ENCODE results near the gene TFCP2L1. TPM values are rescaled to one million over a fixed set of nuclear protein-coding genes. Genes with fewer than 3 reads are reported as not detected.

The TFCP2L1 gene
- total and polyA plus RNA-seq, 2 experiments from 2014 or later, result 0.94 to 6.4 TPM

DNA sequence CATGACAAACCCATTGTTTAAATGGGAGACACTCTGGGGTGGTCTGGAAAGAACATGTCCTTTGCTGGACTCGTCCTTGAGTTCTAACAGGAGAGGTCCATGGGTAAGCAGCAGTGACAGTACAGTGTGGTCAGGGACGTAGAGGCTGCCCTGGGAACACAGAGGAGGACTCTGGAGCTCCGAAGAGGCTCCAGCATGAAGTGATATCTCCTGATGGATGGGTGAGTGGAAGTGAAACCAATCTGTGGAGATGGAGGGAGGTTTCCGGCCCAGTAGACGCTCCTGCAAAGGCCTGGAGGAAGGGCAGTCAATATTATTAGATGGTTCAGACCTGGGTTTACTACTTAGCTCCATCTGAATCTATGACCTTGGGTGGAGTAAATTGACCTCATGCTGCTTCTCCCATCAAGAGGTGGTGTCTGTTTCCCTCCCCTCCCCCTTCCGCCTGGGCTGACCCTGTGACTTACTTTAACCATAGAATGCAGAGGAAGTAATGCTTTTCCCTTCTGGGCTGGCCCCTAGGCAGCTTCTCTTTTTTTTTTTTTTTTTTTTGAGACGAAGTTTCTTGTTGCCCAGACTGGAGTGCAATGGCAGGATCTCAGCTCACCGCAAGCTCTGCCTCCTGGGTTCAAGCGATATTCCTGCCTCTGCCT is 2.3 kb upstream of the TFCP2L1 start (continued):
- TF ChIP-seq, protein P1, sequence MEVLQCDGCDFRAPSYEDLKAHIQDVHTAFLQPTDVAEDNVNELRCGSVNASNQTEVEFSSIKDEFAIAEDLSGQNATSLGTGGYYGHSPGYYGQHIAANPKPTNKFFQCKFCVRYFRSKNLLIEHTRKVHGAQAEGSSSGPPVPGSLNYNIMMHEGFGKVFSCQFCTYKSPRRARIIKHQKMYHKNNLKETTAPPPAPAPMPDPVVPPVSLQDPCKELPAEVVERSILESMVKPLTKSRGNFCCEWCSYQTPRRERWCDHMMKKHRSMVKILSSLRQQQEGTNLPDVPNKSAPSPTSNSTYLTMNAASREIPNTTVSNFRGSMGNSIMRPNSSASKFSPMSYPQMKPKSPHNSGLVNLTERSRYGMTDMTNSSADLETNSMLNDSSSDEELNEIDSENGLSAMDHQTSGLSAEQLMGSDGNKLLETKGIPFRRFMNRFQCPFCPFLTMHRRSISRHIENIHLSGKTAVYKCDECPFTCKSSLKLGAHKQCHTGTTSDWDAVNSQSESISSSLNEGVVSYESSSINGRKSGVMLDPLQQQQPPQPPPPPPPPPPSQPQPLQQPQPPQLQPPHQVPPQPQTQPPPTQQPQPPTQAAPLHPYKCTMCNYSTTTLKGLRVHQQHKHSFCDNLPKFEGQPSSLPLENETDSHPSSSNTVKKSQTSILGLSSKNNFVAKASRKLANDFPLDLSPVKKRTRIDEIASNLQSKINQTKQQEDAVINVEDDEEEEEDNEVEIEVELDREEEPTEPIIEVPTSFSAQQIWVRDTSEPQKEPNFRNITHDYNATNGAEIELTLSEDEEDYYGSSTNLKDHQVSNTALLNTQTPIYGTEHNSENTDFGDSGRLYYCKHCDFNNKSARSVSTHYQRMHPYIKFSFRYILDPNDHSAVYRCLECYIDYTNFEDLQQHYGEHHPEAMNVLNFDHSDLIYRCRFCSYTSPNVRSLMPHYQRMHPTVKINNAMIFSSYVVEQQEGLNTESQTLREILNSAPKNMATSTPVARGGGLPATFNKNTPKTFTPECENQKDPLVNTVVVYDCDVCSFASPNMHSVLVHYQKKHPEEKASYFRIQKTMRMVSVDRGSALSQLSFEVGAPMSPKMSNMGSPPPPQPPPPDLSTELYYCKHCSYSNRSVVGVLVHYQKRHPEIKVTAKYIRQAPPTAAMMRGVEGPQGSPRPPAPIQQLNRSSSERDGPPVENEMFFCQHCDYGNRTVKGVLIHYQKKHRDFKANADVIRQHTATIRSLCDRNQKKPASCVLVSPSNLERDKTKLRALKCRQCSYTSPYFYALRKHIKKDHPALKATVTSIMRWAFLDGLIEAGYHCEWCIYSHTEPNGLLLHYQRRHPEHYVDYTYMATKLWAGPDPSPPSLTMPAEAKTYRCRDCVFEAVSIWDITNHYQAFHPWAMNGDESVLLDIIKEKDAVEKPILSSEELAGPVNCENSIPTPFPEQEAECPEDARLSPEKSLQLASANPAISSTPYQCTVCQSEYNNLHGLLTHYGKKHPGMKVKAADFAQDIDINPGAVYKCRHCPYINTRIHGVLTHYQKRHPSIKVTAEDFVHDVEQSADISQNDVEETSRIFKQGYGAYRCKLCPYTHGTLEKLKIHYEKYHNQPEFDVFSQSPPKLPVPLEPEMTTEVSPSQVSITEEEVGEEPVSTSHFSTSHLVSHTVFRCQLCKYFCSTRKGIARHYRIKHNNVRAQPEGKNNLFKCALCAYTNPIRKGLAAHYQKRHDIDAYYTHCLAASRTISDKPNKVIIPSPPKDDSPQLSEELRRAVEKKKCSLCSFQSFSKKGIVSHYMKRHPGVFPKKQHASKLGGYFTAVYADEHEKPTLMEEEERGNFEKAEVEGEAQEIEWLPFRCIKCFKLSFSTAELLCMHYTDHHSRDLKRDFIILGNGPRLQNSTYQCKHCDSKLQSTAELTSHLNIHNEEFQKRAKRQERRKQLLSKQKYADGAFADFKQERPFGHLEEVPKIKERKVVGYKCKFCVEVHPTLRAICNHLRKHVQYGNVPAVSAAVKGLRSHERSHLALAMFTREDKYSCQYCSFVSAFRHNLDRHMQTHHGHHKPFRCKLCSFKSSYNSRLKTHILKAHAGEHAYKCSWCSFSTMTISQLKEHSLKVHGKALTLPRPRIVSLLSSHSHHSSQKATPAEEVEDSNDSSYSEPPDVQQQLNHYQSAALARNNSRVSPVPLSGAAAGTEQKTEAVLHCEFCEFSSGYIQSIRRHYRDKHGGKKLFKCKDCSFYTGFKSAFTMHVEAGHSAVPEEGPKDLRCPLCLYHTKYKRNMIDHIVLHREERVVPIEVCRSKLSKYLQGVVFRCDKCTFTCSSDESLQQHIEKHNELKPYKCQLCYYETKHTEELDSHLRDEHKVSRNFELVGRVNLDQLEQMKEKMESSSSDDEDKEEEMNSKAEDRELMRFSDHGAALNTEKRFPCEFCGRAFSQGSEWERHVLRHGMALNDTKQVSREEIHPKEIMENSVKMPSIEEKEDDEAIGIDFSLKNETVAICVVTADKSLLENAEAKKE (CRISPR knock-in tag; IDR thresholded peaks at IDR 0.05), result no peak

DNA sequence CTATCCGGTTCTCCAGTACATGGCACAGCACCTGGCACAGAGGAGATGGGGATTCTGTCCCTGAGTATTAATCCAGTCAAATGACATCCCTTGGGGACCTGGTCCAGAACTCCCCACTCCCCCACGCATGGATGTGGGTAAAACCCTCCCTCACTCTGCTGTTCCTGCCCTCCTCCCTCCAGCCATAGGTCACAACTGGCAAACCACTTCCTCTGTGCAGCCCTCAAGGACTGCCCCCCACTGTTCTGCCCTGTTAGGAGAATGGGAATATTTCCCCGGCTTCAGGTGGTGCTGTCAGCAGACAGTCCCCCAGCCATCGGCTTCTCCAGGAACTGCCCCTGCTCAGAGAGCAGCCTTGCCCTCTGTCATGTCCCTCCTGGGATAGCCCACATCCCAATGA is 1.5 kb upstream of the TFCP2L1 start:
- Histone ChIP-seq H3K27ac (ENCODE audit: low read depth) (no peak overlapping the region), H2AFZ (no peak overlapping the region), H3K4me3 (no peak overlapping the region), H3K4me2 (no peak overlapping the region), H3K9me2 (ENCODE audit: insufficient read depth) (no peaks in the 10 kb centered on the region), H3K27me3 (ENCODE audit: insufficient read depth) (peaks cover 35% of the 10 kb centered on the region), H3K36me3 (ENCODE audit: insufficient read depth) (no peaks in the 10 kb centered on the region), H3K4me1 (ENCODE audit: insufficient read depth) (peaks cover 7% of the 10 kb centered on the region), H4K20me1 (replicated peaks; ENCODE audit: insufficient read depth) (no peaks in the 10 kb centered on the region), H3F3A (replicated peaks; ENCODE audit: low read depth) (no peaks in the 10 kb centered on the region), H3K79me2 (replicated peaks; ENCODE audit: insufficient read depth) (no peaks in the 10 kb centered on the region)
- Mint-ChIP-seq H3K9me3 (no peaks in the 10 kb centered on the region), H3K27me3 (ENCODE audit: insufficient read depth, low read depth, poor library complexity) (peaks cover 41% of the 10 kb centered on the region), H3K27ac (no peak overlapping the region), H3K4me1 (peaks cover 16% of the 10 kb centered on the region), H3K36me3 (ENCODE audit: low read depth) (no peaks in the 10 kb centered on the region), H3K4me3 (no peak overlapping the region)
- ATAC-seq, result no peak
- DNase-seq (ENCODE audit: low spot score), result no peak
- TF ChIP-seq ZNF331 (CRISPR knock-in tag; IDR thresholded peaks at IDR 0.05; ENCODE audit: low read depth), result no peak
- TF ChIP-seq EZH2 (IDR thresholded peaks at IDR 0.05; ENCODE audit: low read depth, unreplicated experiment), result no peak
- TF ChIP-seq, protein P2, sequence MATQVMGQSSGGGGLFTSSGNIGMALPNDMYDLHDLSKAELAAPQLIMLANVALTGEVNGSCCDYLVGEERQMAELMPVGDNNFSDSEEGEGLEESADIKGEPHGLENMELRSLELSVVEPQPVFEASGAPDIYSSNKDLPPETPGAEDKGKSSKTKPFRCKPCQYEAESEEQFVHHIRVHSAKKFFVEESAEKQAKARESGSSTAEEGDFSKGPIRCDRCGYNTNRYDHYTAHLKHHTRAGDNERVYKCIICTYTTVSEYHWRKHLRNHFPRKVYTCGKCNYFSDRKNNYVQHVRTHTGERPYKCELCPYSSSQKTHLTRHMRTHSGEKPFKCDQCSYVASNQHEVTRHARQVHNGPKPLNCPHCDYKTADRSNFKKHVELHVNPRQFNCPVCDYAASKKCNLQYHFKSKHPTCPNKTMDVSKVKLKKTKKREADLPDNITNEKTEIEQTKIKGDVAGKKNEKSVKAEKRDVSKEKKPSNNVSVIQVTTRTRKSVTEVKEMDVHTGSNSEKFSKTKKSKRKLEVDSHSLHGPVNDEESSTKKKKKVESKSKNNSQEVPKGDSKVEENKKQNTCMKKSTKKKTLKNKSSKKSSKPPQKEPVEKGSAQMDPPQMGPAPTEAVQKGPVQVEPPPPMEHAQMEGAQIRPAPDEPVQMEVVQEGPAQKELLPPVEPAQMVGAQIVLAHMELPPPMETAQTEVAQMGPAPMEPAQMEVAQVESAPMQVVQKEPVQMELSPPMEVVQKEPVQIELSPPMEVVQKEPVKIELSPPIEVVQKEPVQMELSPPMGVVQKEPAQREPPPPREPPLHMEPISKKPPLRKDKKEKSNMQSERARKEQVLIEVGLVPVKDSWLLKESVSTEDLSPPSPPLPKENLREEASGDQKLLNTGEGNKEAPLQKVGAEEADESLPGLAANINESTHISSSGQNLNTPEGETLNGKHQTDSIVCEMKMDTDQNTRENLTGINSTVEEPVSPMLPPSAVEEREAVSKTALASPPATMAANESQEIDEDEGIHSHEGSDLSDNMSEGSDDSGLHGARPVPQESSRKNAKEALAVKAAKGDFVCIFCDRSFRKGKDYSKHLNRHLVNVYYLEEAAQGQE (IDR thresholded peaks at IDR 0.05; ENCODE audit: unreplicated experiment), result no peak
- no peak for TF ChIP-seq POLR2AphosphoS5 (IDR thresholded peaks at IDR 0.05; ENCODE audit: low read depth)
- TF ChIP-seq ZNF114 (CRISPR knock-in tag; IDR thresholded peaks at IDR 0.05), result no peak
- TF ChIP-seq, protein P3, sequence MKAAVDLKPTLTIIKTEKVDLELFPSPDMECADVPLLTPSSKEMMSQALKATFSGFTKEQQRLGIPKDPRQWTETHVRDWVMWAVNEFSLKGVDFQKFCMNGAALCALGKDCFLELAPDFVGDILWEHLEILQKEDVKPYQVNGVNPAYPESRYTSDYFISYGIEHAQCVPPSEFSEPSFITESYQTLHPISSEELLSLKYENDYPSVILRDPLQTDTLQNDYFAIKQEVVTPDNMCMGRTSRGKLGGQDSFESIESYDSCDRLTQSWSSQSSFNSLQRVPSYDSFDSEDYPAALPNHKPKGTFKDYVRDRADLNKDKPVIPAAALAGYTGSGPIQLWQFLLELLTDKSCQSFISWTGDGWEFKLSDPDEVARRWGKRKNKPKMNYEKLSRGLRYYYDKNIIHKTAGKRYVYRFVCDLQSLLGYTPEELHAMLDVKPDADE (IDR thresholded peaks at IDR 0.05), result no peak
- no peak for TF ChIP-seq NANOG (IDR thresholded peaks at IDR 0.05; ENCODE audit: borderline replicate concordance)

Measured in GM23338 (cell line).